ENCODE data around the gene CCRL2. TPM values are rescaled to one million over a fixed set of nuclear protein-coding genes. Genes with fewer than 3 reads are reported as not detected.

Gene CCRL2
- total and polyA plus RNA-seq, 9 of the 15 experiments (the other 6 are each of a cell fraction or from before 2014, with no cell fraction given), result 3.4 to 5.7 (median 4.0) TPM

GRCh38 chr3:46422617-46423016, 15.6 kb downstream of the CCRL2 start (continued):
- no peak for TF ChIP-seq LCOR (CRISPR knock-in tag; IDR thresholded peaks at IDR 0.05)
- TF ChIP-seq ZNF140 (CRISPR knock-in tag; IDR thresholded peaks at IDR 0.05), result no peak
- no peak for TF ChIP-seq PRPF4 (IDR thresholded peaks at IDR 0.05; ENCODE audit: insufficient read depth, low read depth, low read length, poor library complexity, severe bottlenecking)
- peak; percentile 56; the same call in 1 of the 2 replicates for TF ChIP-seq JUNB (CRISPR knock-in tag; conservative IDR thresholded peaks at IDR 0.05)
- no peak for TF ChIP-seq ZNF277 (CRISPR knock-in tag; IDR thresholded peaks at IDR 0.05; ENCODE audit: borderline replicate concordance)
- peak; percentile 21 for TF ChIP-seq ZFP36 (IDR thresholded peaks at IDR 0.05; ENCODE audit: low read depth, low read length, partially characterized antibody)
- TF ChIP-seq HSF4 (CRISPR knock-in tag; IDR thresholded peaks at IDR 0.05; ENCODE audit: borderline replicate concordance), result no peak
- peak; percentile 97 for TF ChIP-seq PRDM10 (IDR thresholded peaks at IDR 0.05; ENCODE audit: partially characterized antibody)
- no peak for TF ChIP-seq ATF6 (CRISPR knock-in tag; IDR thresholded peaks at IDR 0.05)
- TF ChIP-seq ZNF253 (CRISPR knock-in tag; conservative IDR thresholded peaks at IDR 0.05), result no peak
- no peak for TF ChIP-seq KDM5B (IDR thresholded peaks at IDR 0.05; ENCODE audit: insufficient replicate concordance, low read depth, low read length)
- TF ChIP-seq XRCC5 (IDR thresholded peaks at IDR 0.05; ENCODE audit: low read depth, low read length), result no peak
- no peak for TF ChIP-seq FUS (optimal IDR thresholded peaks at IDR 0.05; ENCODE audit: low read depth, low read length)
- no peak for TF ChIP-seq HDAC1 (IDR thresholded peaks at IDR 0.05)
- no peak for TF ChIP-seq TCF7 (IDR thresholded peaks at IDR 0.05; ENCODE audit: borderline replicate concordance)
- peak; percentile 90 for TF ChIP-seq CTBP1 (IDR thresholded peaks at IDR 0.05; ENCODE audit: borderline replicate concordance)
- no peak for TF ChIP-seq DMBX1 (CRISPR knock-in tag; IDR thresholded peaks at IDR 0.05; ENCODE audit: borderline replicate concordance)
- no peak for TF ChIP-seq YY1 (IDR thresholded peaks at IDR 0.05; ENCODE audit: borderline replicate concordance in 1 of 3, control insufficient read depth in 1 of 3, extremely low read depth in 1 of 3, insufficient read depth in 3 of 3, insufficient read length in 1 of 3, insufficient replicate concordance in 2 of 3, low read depth in 1 of 3, low read length in 2 of 3)
- TF ChIP-seq ZNF668 (CRISPR knock-in tag; IDR thresholded peaks at IDR 0.05), result no peak
